ENCODE results near the gene ARID5A. TPM values are rescaled to one million over a fixed set of nuclear protein-coding genes. Genes with fewer than 3 reads are reported as not detected.
A peak's percentile ranks its signal among the peaks of the same experiment; 100 is the strongest.

The ARID5A gene
- polyA plus RNA-seq, 4 donors = 2.9 to 15.2 (median 7.8) TPM

GRCh38 chr2:96596596-96596995 lies 60.0 kb downstream of the ARID5A start:
- no peak for DNase-seq
- no peak for FAIRE-seq
- no peaks in the 10 kb centered on the region for H3K9me3 ChIP-seq (ENCODE audit: control insufficient read depth in 2 of 2, insufficient read depth in 1 of 2, low read depth in 1 of 2, low read length in 1 of 2)
- peaks cover 0 to 4% (median 0%) of the 10 kb centered on the region in 3 donors for H3K4me1 ChIP-seq (ENCODE audit: control insufficient read depth in 3 of 3, insufficient read depth in 2 of 3, low read depth in 1 of 3, low read length in 2 of 3)
- no peaks in the 10 kb centered on the region for H3K27me3 ChIP-seq (ENCODE audit: control insufficient read depth in 3 of 3, insufficient read depth in 3 of 3, low read length in 3 of 3)
- H3K4me3 ChIP-seq (ENCODE audit: low read depth in 1 of 3, low read length in 3 of 3) = no peak overlapping the region
- no peak overlapping the region for H3K27ac ChIP-seq (ENCODE audit: low read depth in 1 of 3, low read length in 2 of 3)
- H3K36me3 ChIP-seq (ENCODE audit: control insufficient read depth in 3 of 3, insufficient read depth in 2 of 3, low read depth in 1 of 3, low read length in 3 of 3) = peaks cover 15 to 53% (median 25%) of the 10 kb centered on the region in 3 donors

DNA sequence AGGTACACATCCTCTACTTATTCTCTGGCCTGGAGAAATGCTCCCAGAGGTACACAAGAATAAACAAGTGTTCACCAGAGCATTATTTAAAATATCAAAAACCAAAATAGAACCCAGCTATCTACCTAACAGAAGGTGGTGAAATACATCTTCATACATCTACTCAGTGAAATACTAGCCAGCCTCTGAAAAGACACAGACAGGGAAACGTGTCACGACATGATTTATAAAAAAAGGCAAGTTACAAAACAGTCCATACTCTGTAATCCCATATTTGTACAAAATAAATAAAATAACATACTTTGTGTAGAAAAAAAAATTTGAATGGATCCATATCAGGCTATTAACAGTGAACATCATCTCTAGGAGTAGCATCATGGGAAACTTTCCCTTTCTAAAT lies 63.4 kb downstream of the ARID5A start:
- H3K4me1 ChIP-seq (ENCODE audit: control insufficient read depth in 3 of 3, insufficient read depth in 2 of 3, low read depth in 1 of 3, low read length in 2 of 3) = peaks cover 0 to 11% (median 0%) of the 10 kb centered on the region in 3 donors
- no peaks in the 10 kb centered on the region for H3K27me3 ChIP-seq (ENCODE audit: control insufficient read depth in 3 of 3, insufficient read depth in 3 of 3, low read length in 3 of 3)
- DNase-seq = no peak
- H3K4me3 ChIP-seq (ENCODE audit: low read depth in 1 of 3, low read length in 3 of 3) = no peak overlapping the region
- H3K27ac ChIP-seq (ENCODE audit: low read depth in 1 of 3, low read length in 2 of 3) = no peak overlapping the region
- WGBS, 3 donors = 83 to 95% (median 92%) methylated on average over 2 of the region's 2 CpGs
- FAIRE-seq = no peak
- H3K9me3 ChIP-seq (ENCODE audit: control insufficient read depth in 2 of 2, insufficient read depth in 1 of 2, low read depth in 1 of 2, low read length in 1 of 2) = no peaks in the 10 kb centered on the region
- H3K36me3 ChIP-seq (ENCODE audit: control insufficient read depth in 3 of 3, insufficient read depth in 2 of 3, low read depth in 1 of 3, low read length in 3 of 3) = peaks cover 22 to 55% (median 38%) of the 10 kb centered on the region in 3 donors

DNA sequence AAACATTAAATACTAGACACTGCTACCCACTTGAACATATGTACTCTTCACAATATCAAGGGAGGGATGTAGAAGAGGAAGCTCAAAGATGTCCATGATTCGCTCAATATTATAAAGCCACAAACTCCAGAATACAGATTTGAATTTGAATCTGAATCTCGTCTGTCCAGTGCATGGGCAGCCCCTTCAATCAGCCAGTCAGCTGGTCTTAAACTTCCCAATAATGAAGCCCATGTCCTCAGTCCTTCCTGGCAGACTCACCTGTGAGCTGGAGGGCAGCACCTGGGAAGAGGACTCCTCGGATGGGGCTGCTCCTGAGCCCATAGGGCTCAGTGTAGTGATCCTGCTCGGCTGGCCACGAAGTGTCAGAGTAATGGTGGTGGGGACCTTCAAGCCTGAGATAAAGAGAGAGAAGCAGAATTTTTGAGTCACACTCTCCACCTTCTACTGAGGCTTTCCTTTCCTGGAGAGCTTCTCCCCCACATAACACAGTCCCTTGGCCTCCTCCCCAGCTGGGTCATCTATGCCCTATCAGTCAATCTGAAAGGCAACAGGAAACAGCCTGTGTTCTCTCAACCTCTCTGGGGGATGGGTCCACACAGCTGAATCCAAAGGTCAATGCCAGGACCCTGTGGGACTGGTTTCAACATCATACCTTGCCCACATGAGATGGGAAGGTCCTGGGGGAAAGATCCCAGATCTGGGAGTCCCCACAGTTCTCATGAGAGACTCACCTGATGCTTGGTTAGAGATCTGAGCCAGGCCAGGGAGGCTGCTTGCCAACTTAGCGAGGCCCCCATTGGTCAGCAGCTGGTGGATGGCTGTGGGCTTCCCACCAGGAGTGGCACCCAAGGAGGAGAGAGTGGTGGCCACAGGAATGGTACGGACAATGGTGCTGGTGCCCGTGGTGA lies 65.1 kb downstream of the ARID5A start:
- WGBS, 3 donors = 76 to 83% (median 77%) methylated on average over 8 of the region's 8 CpGs
- peaks cover 0 to 11% (median 0%) of the 10 kb centered on the region in 3 donors for H3K4me1 ChIP-seq (ENCODE audit: control insufficient read depth in 3 of 3, insufficient read depth in 2 of 3, low read depth in 1 of 3, low read length in 2 of 3)
- H3K4me3 ChIP-seq (ENCODE audit: low read depth in 1 of 3, low read length in 3 of 3) = no peak overlapping the region
- no peaks in the 10 kb centered on the region for H3K27me3 ChIP-seq (ENCODE audit: control insufficient read depth in 3 of 3, insufficient read depth in 3 of 3, low read length in 3 of 3)
- peaks cover 17 to 56% (median 45%) of the 10 kb centered on the region in 3 donors for H3K36me3 ChIP-seq (ENCODE audit: control insufficient read depth in 3 of 3, insufficient read depth in 2 of 3, low read depth in 1 of 3, low read length in 3 of 3)
- H3K9me3 ChIP-seq (ENCODE audit: control insufficient read depth in 2 of 2, insufficient read depth in 1 of 2, low read depth in 1 of 2, low read length in 1 of 2) = no peaks in the 10 kb centered on the region
- DNase-seq (peak; percentile 69 to 71), FAIRE-seq (no peak)
- H3K27ac ChIP-seq (ENCODE audit: low read depth in 1 of 3, low read length in 2 of 3) = peak overlapping the region; percentile 16 to 56 (median 24)

Other genes starting within 250 kb of the ARID5A start
- gene SNRNP200, start 231.2 kb upstream of the ARID5A start, polyA plus RNA-seq = 100 to 1,000 TPM in 1 of 4 donors, 10 to 100 TPM in 3; 55.4 to 156 (median 66.9) TPM
- gene ITPRIPL1, start 211.4 kb upstream of the ARID5A start, polyA plus RNA-seq = 1 to 10 TPM in 1 of 4 donors, under 1 TPM in 2, not detected in 1; 0.27 to 1.9 (median 0.92) TPM
- 10 to 100 TPM in 1 of 4 donors, 1 to 10 TPM in 3; 1.6 to 16.7 (median 5.6) TPM for gene NCAPH, start 201.0 kb upstream of the ARID5A start, polyA plus RNA-seq
- gene NEURL3, start 31.4 kb upstream of the ARID5A start, polyA plus RNA-seq = 1 to 10 TPM in 3 of 4 donors, under 1 TPM in 1; 0.61 to 6.2 (median 3.1) TPM
- gene KANSL3, start 101.6 kb downstream of the ARID5A start, polyA plus RNA-seq = 10 to 100 TPM; 13.5 to 39.7 (median 18.0) TPM
- gene FER1L5, start 106.0 kb downstream of the ARID5A start, polyA plus RNA-seq = 1 to 10 TPM in 1 of 4 donors, under 1 TPM in 1, not detected in 2; 0.09 to 1.2 TPM
- gene LMAN2L, start 203.3 kb downstream of the ARID5A start, polyA plus RNA-seq = 10 to 100 TPM in 2 of 4 donors, 1 to 10 TPM in 2; 3.5 to 31.1 (median 8.3) TPM
- 10 to 100 TPM in 2 of 4 donors, 1 to 10 TPM in 2; 1.6 to 30.0 (median 6.8) TPM for gene CNNM4, start 224.2 kb downstream of the ARID5A start, polyA plus RNA-seq